HG02943 (cell line): ENCODE results near the gene SNAPIN.

Source experiments
- ATAC-seq: cut with Tn5 transposase; IDR thresholded peaks from one replicate; pipeline ENCODE4 v1.9.1; 2021; ENCODE audit warnings: mild to moderate bottlenecking, low read depth, moderate library complexity; ENCODE audit not compliant: unreplicated experiment

Gene SNAPIN

DNA sequence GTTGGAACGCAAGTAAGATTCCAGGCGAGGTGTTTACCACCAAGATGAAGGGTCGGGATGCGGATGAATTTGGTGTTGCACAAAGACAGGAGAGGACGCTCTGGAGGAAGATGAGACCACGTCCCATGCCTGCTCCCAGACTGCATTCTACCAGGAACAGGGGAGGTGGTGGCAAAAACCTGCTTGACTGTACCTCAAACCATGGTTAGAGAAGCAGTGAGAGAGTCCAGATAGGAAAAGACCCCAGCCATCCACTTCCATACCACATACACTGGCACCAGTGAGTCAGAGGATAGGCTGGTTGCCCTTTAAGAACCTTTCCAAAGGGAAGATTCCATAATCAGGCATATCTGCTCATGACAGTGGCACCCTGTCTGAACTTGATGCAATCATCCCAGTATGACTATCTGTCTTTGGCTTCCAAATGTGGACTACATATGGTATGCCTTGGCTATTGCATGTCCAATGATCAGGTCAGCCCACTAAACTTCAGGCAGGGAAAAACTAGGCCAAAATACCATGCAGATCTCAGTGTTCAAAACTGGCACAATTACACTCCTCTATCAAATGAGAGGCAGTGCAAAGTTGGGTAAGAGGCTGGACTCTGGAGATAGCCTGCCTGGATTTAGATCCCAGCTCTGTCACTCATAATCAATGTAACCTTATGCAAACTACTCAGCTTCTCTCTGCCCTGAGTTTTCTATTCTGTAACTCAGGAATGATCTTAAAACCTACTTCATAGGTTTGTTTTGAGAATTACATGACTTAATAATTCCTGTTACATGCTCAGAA is 40.6 kb downstream of the SNAPIN start:
- ATAC-seq, result no peak

GRCh38 chr1:153699768-153700167 is 41.3 kb downstream of the SNAPIN start:
- no peak for ATAC-seq

- no peak for ATAC-seq
Observed at GRCh38 chr1:153705484-153705883, 47.0 kb downstream of the SNAPIN start.

DNA sequence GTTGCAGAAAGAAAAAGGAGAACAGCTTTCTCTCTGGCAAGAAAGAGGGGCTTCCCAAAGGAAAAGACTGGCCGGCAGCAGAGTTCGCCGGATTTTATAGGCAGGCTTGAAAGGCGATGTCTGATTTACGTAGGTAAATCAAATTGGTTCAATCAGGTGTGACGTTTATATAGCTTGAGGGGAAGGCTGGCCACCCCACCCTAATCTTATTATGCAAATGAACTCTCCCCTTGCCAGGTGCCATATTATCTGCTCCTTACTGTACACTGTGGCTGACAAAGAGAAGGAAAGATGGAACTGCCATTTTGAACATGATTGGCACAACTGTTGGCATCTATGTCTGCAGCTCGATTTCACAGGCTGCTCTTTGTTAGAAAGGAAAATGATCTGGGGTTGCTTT is 52.5 kb downstream of the SNAPIN start:
- no peak for ATAC-seq
